Kidney (tissue), 14 donors: ENCODE data around the gene HERC5. TPM values are rescaled to one million over a fixed set of nuclear protein-coding genes. Genes with fewer than 3 reads are reported as not detected.
"Not testable (repeated sequence)": the region's sequence is repeated elsewhere in the genome, so short reads cannot be mapped to it uniquely, and the experiment has no call there.

ENCODE experiments used
- DNase-seq, 5 donors: peaks; one replicate each; pipeline ENCODE4 v3.0.0-alpha.2; 2013 to 2020
- FAIRE-seq: peaks from 2 replicates; lab custom pipeline; 2012; peaks lifted over from hg19 to GRCh38; lab: Jason Lieb, UNC
- H3K27ac ChIP-seq, 2 donors: one replicate each; pipeline ENCODE4 v1.7.0; 2013; ENCODE audit warnings: low read depth in 2 of 2, low read length in 2 of 2, inconsistent platforms in 1 of 2
- H3K27me3 ChIP-seq: one replicate; pipeline ENCODE4 v1.7.1; 2013; ENCODE audit warnings: low read length, inconsistent platforms; ENCODE audit not compliant: control insufficient read depth, insufficient read depth
- H3K36me3 ChIP-seq, 3 donors: one replicate each; pipeline versions ENCODE4 v1.7.0 to v1.7.1; 2013; ENCODE audit warnings: low read length in 3 of 3, control low read depth in 1 of 3, inconsistent platforms in 1 of 3; ENCODE audit not compliant: insufficient read depth in 3 of 3, control insufficient read depth in 2 of 3
- H3K4me1 ChIP-seq, 3 donors: one replicate each; pipeline versions ENCODE4 v1.7.0 to v1.7.1; 2013; ENCODE audit warnings: low read length in 3 of 3, inconsistent platforms in 1 of 3, low read depth in 1 of 3; ENCODE audit not compliant: control insufficient read depth in 2 of 3, insufficient read depth in 2 of 3
- H3K4me3 ChIP-seq, 3 donors: one replicate each; pipeline versions ENCODE4 v1.7.0 to v1.8.1; 2013; ENCODE audit warnings: low read length in 3 of 3, control low read depth in 1 of 3, inconsistent platforms in 1 of 3
- H3K9ac ChIP-seq, 3 donors: one replicate each; pipeline versions ENCODE4 v1.7.0 to v1.7.1; 2013; ENCODE audit warnings: low read length in 3 of 3, control low read depth in 1 of 3, inconsistent platforms in 1 of 3
- H3K9me3 ChIP-seq, 3 donors: one replicate each; pipeline versions ENCODE4 v1.7.0 to v1.7.1; 2013; ENCODE audit warnings: low read length in 3 of 3, control low read depth in 1 of 3, inconsistent platforms in 1 of 3; ENCODE audit not compliant: control insufficient read depth in 2 of 3, insufficient read depth in 1 of 3
- intact Hi-C: fragments of 100-400 bp; cut with DNase I; formaldehyde crosslinking; loops from one replicate; pipeline ENCODE4 v1.11.1; 2022
- polyA plus RNA-seq: library from polyadenylated mRNA; stranded (reverse); fragments of 350-450 nt; fragmentation: Illumina TruSeq; extraction: RNeasy Lipid Tissue Mini Kit (QIAGEN cat#74804); gene quantifications from one replicate; pipeline ENCODE4 v1.2.3, GENCODE V29; 2014; ENCODE audit warnings: low read depth, low replicate concordance; ENCODE audit not compliant: insufficient read depth
- total RNA-seq: library from RNA; stranded (reverse); fragmentation: NEBNext Ultra II Directional; extraction: Animal tissue kit (Norgen Biotek cat#: 25700); gene quantifications from one replicate; pipeline ENCODE4 v1.2.1, GENCODE V29; 2021
- TF ChIP-seq, protein P1 (sequence below): IDR thresholded peaks from 3 replicates; pipeline ENCODE4 v1.5.1; 2012; ENCODE audit warnings: mild to moderate bottlenecking, moderate library complexity, borderline replicate concordance; ENCODE audit not compliant: insufficient read depth; ENCODE audit errors: extremely low read depth
- donor health status: control.
- donor health status: control.
- donor health status: control.
- donor health status: control.
- donor health status: control.
- donor health status: DM: yes; HTN: yes; CAD: no.
- donor health status: Normal renal cell carcinoma (clear cell type).

The HERC5 gene
- total and polyA plus RNA-seq, 2 donors from 2014 or later, result 4.7 to 6.5 TPM

DNA sequence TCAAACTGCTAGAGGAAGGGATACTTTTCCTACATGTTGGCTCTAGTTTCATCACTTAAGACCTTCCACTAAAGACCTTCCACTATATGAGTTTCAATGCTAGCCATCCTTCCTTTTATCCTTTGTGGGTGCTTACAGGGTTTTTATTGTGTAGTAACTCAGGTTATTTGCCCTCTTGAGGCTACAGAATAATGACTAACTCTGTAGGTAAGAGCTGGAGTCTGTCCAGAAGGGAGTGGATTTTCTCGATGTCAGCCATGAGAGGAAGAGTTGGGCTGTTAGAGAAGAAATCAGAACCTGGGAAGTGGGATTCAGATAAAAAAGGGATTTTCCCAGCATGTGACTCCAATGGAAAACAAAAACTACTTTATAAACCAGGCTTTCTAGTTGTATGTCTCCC is 27.5 kb upstream of the HERC5 start:
- H3K9me3 ChIP-seq, result peaks cover 0 to 6% (median 0%) of the 10 kb centered on the region in 3 donors
- DNase-seq, result no peak
- no peaks in the 10 kb centered on the region for H3K36me3 ChIP-seq
- no peaks in the 10 kb centered on the region for H3K27me3 ChIP-seq
- no peak overlapping the region for H3K4me3 ChIP-seq
- no peak overlapping the region for H3K9ac ChIP-seq
- TF ChIP-seq, protein P1, sequence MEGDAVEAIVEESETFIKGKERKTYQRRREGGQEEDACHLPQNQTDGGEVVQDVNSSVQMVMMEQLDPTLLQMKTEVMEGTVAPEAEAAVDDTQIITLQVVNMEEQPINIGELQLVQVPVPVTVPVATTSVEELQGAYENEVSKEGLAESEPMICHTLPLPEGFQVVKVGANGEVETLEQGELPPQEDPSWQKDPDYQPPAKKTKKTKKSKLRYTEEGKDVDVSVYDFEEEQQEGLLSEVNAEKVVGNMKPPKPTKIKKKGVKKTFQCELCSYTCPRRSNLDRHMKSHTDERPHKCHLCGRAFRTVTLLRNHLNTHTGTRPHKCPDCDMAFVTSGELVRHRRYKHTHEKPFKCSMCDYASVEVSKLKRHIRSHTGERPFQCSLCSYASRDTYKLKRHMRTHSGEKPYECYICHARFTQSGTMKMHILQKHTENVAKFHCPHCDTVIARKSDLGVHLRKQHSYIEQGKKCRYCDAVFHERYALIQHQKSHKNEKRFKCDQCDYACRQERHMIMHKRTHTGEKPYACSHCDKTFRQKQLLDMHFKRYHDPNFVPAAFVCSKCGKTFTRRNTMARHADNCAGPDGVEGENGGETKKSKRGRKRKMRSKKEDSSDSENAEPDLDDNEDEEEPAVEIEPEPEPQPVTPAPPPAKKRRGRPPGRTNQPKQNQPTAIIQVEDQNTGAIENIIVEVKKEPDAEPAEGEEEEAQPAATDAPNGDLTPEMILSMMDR, result no peak
- no peak overlapping the region for H3K27ac ChIP-seq
- no peak for FAIRE-seq
- intact Hi-C loops, result no loop called here
- no peaks in the 10 kb centered on the region for H3K4me1 ChIP-seq

DNA sequence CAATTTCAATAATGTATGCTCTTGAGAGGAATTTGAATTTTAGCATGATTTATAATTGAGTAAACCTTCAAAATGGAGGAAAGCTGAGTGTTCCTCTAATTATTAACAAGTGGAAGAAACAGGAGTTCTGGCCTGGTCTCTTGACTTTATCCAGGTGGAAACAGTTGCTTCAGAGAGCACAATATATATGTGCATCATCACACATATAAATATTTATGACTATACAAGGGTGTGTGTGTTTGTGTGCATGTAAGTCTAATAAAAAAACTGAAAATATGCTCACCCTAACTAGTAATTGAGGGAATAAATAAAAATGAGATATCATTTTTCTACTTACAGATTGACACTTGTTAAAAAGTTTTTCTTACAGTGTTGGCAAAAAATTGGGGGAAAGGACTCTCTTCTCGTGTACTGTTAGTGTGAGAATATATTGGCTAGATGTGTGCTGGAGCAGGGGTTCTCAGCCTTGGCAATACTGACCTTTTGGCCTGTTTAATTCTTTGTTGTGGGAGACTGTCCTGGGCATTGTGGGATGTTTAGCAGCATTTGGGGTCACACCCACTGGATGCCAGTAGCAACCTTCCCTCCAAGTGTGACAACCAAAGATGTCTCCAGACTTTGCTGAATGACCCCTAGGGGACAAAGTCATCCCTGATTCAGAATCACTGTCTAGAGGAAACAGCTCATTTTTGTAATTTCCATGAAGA is 20.8 kb upstream of the HERC5 start:
- Histone ChIP-seq H3K27ac (no peak overlapping the region), H3K27me3 (no peaks in the 10 kb centered on the region), H3K4me3 (no peak overlapping the region), H3K36me3 (peaks cover 0 to 1% (median 0%) of the 10 kb centered on the region in 3 donors), H3K9ac (no peak overlapping the region), H3K9me3 (peaks cover 0 to 6% (median 0%) of the 10 kb centered on the region in 3 donors), H3K4me1 (no peaks in the 10 kb centered on the region)
- intact Hi-C loops, result no loop called here
- TF ChIP-seq, protein P1, result no peak
- DNase-seq (no peak), FAIRE-seq (no peak)

DNA sequence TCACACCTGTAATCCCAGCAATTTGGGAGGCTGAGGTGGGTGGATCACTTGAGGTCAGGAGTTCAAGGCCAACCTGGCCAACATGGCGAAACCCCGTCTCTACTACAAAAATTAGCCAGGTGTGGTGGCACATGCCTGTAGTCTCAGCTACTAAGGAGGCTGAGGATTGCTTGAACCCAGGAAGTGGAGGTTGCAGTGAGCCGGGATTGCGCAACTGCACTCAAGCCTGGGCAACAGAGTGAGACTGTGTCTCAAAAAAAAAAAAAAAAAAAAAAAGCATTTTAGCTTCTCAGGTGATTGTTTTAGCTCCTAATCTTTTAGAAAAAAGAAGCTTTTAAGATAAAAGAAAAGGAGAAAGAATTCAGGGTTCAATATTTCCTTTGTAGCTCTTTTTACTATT is 19.0 kb upstream of the HERC5 start:
- H3K27ac ChIP-seq, FAIRE-seq: not testable (repeated sequence)

DNA sequence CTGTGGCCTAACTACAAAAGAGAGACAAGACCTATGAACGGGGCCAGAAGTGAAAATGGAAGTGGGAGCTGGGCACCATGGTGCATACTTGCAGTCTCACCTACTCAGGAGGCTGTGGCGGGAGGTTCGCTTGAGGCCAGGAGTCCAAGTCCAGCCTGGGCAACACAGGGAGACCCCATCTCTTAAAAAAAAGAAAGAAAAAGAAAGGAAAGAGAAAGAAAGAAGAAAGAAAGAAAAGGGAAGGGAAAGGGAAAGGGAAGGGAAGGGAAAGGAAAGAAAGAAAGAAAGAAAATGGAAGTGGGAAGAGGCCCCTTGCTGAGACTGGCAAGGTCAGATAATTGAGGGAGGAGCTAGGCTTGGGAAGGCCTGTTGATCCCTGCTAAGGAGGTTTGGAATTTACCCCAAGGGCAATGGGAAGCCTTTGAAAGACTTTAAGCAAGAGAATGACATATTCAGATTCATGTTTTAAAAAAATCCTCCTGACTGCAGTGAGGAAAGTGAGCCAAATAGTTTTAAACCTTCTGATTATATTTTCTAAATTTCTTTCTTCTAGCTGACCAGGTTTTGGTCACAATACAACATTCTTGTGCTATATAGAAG is 17.7 kb upstream of the HERC5 start:
- no peak overlapping the region for H3K9ac ChIP-seq
- no peak overlapping the region for H3K4me3 ChIP-seq
- no peaks in the 10 kb centered on the region for H3K4me1 ChIP-seq
- no peak for FAIRE-seq
- H3K9me3 ChIP-seq, result no peaks in the 10 kb centered on the region
- H3K27me3 ChIP-seq, result no peaks in the 10 kb centered on the region
- TF ChIP-seq, protein P1, result no peak
- H3K36me3 ChIP-seq, result peaks cover 0 to 3% (median 0%) of the 10 kb centered on the region in 3 donors
- no peak for DNase-seq
- intact Hi-C loops, result no loop called here
- no peak overlapping the region for H3K27ac ChIP-seq

More for the DNA sequence above, 19.0 kb upstream of the HERC5 start:
- H3K9ac ChIP-seq, H3K4me1 ChIP-seq, intact Hi-C loops, H3K9me3 ChIP-seq, H3K36me3 ChIP-seq, DNase-seq, H3K27me3 ChIP-seq, H3K4me3 ChIP-seq: not testable (repeated sequence)
